NCI-H2107 treated with DMSO at 0.1 percent for 48 hours (cell line): Measurements from ENCODE around the gene SPCS3.
"Not testable (repeated sequence)": the region's sequence is repeated elsewhere in the genome, so short reads cannot be mapped to it uniquely, and the experiment has no call there.

Source experiments
- DNase-seq: peaks from one replicate; lab custom pipeline; 2025; ENCODE audit not compliant: unreplicated experiment; lab: John Stamatoyannopoulos, UW

The SPCS3 gene

GRCh38 chr4:176303938-176304337, 15.8 kb upstream of the SPCS3 start:
- DNase-seq, result no peak

DNA sequence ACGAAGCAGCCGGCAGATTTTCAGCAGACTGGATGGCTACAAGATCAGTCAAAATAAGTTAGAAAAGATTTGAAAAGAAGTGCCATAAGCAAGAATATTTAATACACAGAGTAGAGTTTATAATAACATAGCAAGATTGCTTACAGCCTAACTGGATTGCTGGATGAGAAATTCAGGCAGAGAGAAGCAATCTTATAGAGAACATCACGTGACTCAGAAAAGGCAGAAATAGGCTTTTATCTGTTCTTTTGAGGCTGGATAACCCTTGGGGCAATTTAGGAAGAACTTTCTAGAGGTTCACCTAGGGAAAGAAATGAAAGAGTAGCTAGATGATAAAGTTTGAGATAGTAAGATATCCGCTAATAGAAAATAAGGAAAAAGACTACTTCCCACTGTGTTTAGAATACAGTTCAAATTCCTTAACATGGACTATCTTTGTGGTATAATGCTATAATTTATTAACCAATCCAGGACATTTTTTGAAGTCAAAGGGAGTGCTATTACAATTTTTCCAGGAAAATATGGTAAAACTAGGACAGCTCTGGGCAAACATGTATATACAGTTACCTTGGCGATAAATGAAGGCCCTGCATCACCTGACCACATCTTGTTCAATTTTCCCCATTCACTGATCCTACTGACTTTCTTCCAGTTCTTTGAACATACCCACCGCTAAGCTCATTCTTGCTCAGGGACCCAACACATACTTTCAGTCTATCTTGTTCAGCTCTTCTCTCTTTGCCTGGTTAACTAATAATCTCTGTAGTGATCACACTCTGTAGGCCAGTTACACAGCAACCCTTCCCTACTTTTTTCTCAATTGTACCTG, 12.7 kb upstream of the SPCS3 start:
- no peak for DNase-seq

GRCh38 chr4:176307666-176307930, 12.2 kb upstream of the SPCS3 start:
- DNase-seq, result no peak

DNA sequence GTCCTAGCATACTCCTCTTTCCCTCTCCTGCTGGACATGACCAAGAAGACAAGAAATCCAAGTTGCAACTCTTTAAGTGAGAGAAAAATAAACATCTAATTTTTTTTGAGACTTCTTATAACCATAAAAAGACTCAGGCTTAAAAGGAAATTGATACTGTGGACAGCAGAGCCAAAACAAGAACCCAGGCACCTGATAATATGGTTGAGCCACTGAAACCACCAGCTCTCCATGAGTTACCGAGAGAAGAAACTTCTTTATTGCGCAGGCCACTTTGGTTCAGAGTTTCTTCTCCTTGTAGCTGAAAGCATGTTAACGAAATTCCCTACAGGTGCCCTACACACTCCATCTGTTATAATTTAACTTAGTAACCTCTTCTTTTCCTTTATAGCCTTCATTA, 11.3 kb upstream of the SPCS3 start:
- DNase-seq, result no peak

- no peak for DNase-seq
Measured at GRCh38 chr4:176309046-176309445, 10.7 kb upstream of the SPCS3 start.

GRCh38 chr4:176309772-176310171, 10.0 kb upstream of the SPCS3 start:
- no peak for DNase-seq

DNA sequence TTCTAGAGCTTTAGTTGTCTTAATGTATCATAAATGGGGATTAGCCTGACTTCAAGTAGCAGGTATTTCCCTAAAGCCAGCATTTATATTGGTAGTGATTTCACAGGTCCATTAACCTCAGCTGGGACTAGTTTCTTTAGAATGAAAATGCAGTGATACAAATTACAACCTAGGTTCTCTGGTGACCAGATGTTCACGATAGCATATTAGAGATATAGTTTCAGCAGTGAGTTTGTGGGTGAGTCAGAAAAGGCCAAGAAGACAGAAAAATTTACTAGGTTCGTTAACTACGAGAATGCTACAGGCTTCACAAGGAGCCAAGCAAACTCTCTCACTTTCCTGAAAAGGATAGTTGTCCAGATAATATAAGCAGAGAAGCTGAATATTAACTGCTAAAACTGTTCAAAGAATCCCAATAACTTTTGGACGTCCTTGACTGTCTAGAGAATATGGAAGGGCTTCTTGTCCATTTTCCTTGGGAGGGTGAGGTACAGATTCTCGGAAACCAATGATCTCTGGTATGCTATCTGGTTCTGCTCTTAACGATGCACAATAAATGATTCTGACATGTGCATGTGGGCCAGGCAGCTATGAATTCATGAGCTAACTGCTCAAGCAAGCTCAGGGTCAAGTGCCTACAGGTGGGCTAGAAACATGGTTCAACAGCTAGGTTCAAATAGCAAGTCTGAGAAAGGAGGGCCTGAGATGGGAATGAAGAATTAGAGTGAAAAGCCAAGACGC, 6.0 kb upstream of the SPCS3 start:
- DNase-seq, result no peak

- DNase-seq, result no peak
Measured at GRCh38 chr4:176319151-176319703, 539 bp upstream of the SPCS3 start.

DNA sequence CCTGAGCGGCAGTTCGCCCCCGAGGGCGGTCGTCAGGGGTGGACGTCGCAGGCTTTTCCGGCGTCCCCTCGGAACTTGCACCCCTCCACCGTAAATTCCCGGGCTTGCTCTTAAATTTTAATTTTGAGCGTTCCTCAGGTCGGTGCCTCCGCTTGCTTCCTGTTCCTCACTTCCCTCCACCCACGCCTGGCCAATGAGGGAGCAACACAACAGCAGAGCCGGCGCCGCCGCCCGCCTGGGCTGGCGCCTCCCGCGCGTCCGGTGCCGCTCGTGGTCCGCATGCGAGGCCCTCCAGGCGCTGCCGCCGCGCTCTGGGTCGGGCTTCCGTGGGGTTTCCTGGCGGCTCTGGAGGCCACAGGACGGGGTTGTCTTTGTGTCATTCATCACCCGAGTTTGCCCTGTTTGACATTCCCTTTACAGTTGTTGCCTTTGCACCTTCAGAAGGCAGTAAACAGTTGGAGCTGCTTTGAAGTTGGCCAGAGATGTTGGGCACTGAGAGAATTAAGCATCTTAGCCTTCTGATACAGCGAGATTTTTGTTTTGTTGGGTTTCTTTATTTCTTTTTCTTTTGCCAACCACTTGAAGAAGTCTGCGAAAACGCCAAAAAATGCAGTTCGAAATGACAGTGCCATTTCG, 692 bp downstream of the SPCS3 start:
- DNase-seq, result no peak

DNA sequence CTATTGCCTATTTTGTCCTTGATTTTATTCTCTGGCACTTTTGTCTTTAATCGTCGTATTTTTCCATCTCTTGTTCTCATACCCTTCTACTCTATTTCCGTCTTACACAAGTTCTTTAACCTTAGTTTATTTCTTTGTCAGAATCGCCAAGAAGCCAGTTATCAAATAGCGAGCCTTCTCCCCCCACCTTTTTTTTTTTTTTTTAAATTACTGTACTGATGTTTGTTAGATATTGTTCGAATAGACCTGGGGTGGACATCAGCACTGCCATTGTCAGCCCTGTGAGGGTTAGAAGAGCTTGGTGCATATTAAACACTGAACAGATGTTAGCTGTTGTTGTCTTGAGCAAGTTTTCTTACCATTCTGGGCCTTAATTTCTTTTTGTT, 1.2 kb downstream of the SPCS3 start:
- DNase-seq, result no peak

GRCh38 chr4:176321589-176321988, 1.8 kb downstream of the SPCS3 start:
- DNase-seq, result no peak

DNA sequence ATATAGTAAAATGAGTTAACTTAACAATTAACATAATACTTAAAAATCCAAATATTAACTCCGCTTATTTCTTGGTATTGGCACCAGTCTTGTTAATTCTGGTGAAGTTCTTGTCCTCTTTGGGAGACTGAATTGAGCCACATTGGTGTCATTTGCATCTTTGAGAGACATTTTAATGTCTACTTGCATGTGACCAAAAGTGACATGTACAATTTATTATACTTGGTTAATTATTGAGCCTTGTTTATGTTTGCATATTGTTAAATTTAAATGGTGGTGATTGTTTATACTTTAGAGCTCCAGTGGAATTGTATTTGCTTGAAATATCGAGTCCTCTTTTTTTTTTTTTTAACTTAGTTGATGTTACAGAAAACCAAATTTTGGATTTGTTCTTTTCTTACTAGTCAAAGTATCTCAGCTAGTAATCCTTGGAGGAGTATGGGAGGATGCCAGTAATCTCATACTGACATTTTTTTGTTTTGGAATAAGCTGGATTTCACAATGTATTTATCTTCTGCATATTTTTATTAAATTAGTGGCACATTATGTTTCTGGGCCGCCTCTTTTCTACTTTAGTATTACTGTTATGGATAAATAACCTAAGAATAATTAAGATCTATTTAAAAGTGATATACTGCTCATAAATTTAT, 3.9 kb downstream of the SPCS3 start:
- no peak for DNase-seq

- not testable (repeated sequence) for DNase-seq
Measured at GRCh38 chr4:176324876-176325275, 5.1 kb downstream of the SPCS3 start.

GRCh38 chr4:176333076-176333475, 13.3 kb downstream of the SPCS3 start:
- no peak for DNase-seq

- DNase-seq, result no peak
Measured at GRCh38 chr4:176334066-176334465, 14.3 kb downstream of the SPCS3 start.

DNA sequence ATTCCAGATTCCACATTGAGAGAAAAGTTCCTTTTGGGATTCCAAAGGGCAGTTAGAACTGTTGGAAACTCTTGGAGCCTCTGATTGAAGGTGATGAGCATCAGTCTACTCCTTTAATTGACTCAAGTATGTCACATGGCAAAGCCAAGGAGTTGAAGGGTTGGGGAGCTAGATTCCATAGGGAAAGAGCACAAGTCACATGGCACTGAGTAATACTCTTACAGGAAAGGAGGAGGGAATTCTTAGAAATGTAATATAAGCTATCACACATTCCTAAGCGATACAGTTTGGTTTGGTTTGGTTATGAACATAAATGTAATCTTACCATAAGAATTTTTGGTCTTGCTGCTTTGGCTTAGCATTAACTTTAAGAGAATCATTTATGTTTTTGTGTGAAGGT, 15.7 kb downstream of the SPCS3 start:
- DNase-seq, result no peak

- no peak for DNase-seq
Measured at GRCh38 chr4:176339936-176340761, 20.4 kb downstream of the SPCS3 start.

DNA sequence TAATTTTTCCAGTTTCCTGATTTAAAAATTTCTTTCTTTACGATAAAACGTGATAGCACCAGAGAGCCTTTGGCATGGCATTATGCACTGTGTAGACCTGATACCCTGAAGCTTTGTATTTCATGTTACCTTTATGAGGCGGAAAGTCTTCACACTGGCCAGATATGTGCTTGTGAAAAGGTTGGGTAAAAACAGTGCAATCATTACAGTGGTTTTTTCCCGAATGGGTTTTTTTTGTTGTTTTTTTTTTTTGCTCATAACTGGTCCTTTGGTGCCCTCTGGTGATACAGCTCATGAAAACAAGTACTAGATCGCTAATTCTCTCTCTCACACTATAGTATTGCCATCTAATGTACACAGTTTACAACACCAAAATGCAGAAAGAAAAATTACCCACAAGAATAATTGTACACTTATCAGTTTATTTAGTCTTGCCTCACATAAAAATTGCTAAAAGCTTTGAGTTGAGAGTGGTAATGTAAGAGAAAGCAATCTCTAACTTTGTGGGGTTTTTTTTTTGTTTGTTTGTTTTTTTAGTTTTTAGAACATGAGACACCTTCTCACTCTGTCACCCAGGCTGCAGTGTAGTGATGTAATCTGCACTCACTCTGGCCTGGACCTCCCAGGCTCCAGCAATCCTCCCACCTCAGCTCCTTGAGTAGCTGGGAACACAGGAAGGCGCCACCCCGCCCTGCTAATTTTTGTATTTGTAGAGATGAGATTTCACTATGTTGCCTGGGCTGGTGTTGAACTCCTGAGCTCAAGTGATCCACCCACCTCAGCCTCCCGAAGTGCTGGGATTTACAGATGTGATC, 21.3 kb downstream of the SPCS3 start:
- no peak for DNase-seq

DNA sequence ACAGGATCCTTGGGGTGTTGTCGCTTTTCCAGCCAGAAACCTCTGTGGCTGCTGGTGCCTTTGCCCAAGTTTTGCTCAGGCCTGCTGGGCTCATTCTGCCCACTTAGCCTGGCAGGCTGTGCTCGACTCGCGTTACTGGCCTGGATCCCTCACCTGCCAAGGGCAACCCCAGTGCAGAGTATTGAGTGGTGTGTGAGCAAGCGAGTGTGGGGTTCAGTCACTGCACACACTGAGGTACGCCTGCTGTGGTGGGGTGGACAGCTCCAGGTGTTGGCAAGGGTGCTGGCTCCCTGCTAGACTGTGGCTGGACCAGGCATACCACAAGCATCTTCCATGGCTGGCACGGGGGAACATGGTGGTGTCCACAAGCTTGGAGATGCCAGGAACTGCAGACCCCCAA, 22.6 kb downstream of the SPCS3 start:
- no peak for DNase-seq

- DNase-seq, result no peak
Measured at GRCh38 chr4:176343286-176343685, 23.5 kb downstream of the SPCS3 start.
